Liver (tissue), 9 donors: Measurements from ENCODE around the gene FIGLA. TPM values are rescaled to one million over a fixed set of nuclear protein-coding genes. Genes with fewer than 3 reads are reported as not detected.

Experiments
- DNase-seq: peaks from one replicate; pipeline ENCODE4 v3.0.0-alpha.2; 2017; ENCODE audit warnings: low spot score
- H3K27ac ChIP-seq, 2 donors: one replicate each; pipeline ENCODE4 v1.7.0; 2013; ENCODE audit warnings: inconsistent platforms in 2 of 2, low read length in 2 of 2, control low read depth in 1 of 2, low read depth in 1 of 2, mild to moderate bottlenecking in 1 of 2
- H3K27me3 ChIP-seq, 4 donors: one replicate each; pipeline versions ENCODE4 v1.6.1 to v1.7.0; 2013; ENCODE audit warnings: low read length in 3 of 4, inconsistent platforms in 1 of 4, mild to moderate bottlenecking in 1 of 4, moderate library complexity in 1 of 4; ENCODE audit not compliant: control insufficient read depth in 4 of 4, insufficient read depth in 4 of 4
- H3K36me3 ChIP-seq, 4 donors: one replicate each; pipeline versions ENCODE4 v1.6.1 to v1.7.0; 2013; ENCODE audit warnings: low read length in 3 of 4, mild to moderate bottlenecking in 3 of 4, low read depth in 1 of 4, moderate library complexity in 1 of 4; ENCODE audit not compliant: control insufficient read depth in 4 of 4, insufficient read depth in 3 of 4
- H3K4me1 ChIP-seq, 4 donors: one replicate each; pipeline versions ENCODE4 v1.6.1 to v1.7.0; 2013; ENCODE audit warnings: low read length in 3 of 4, mild to moderate bottlenecking in 3 of 4, moderate library complexity in 1 of 4; ENCODE audit not compliant: control insufficient read depth in 4 of 4, insufficient read depth in 4 of 4
- H3K4me3 ChIP-seq, 3 donors: one replicate each; pipeline versions ENCODE4 v1.6.1 to v1.7.0; 2013; ENCODE audit warnings: low read length in 3 of 3, control low read depth in 1 of 3, low read depth in 1 of 3, mild to moderate bottlenecking in 1 of 3
- H3K9ac ChIP-seq, 2 donors: one replicate each; pipeline ENCODE4 v1.7.0; 2013; ENCODE audit warnings: low read length in 2 of 2, mild to moderate bottlenecking in 2 of 2, moderate library complexity in 2 of 2, control low read depth in 1 of 2, low read depth in 1 of 2
- H3K9me3 ChIP-seq, 4 donors: one replicate each; pipeline versions ENCODE4 v1.6.1 to v1.7.0; 2013; ENCODE audit warnings: low read length in 3 of 4; ENCODE audit not compliant: control insufficient read depth in 4 of 4
- GABPA ChIP-seq, 2 donors: IDR thresholded peaks in 1 of 2; conservative IDR thresholded peaks in 1 of 2; 2 replicates each; pipeline ENCODE4 v1.6.1; 2016; ENCODE audit warnings: antibody characterized with exemption in 2 of 2, mild to moderate bottlenecking in 1 of 2, moderate library complexity in 1 of 2
- RAD21 ChIP-seq, 2 donors: IDR thresholded peaks; 2 replicates each; pipeline ENCODE4 v1.6.1; 2016; ENCODE audit warnings: antibody characterized with exemption in 2 of 2, mild to moderate bottlenecking in 2 of 2
- REST ChIP-seq: IDR thresholded peaks from 2 replicates; pipeline ENCODE4 v1.6.1; 2016; ENCODE audit warnings: antibody characterized with exemption, mild to moderate bottlenecking
- SP1 ChIP-seq: IDR thresholded peaks from 2 replicates; pipeline ENCODE4 v1.6.1; 2018; ENCODE audit warnings: antibody characterized with exemption, mild to moderate bottlenecking
- TAF1 ChIP-seq: conservative IDR thresholded peaks from 2 replicates; pipeline ENCODE4 v1.6.1; 2016; ENCODE audit warnings: antibody characterized with exemption, mild to moderate bottlenecking
- YY1 ChIP-seq: IDR thresholded peaks from 2 replicates; pipeline ENCODE4 v1.6.1; 2016; ENCODE audit warnings: antibody characterized with exemption, mild to moderate bottlenecking
- WGBS: extraction: QIAGEN DNeasy Blood & Tissue Kit; methylation state at CpG from one replicate; pipeline ENCODE4 v1.1.7; 2013; 5-methylcytosine and 5-hydroxymethylcytosine counted together
- polyA plus RNA-seq, 2 donors: library from polyadenylated mRNA; stranded (reverse) in 1 of 2; unstranded in 1 of 2; fragments of 200-250 nt in 1 of 2; fragments of >200 nt in 1 of 2; fragmentation: Nextera tagmentation in 1 of 2; extraction: Ambion mirVana in 1 of 2; gene quantifications; one replicate each; pipeline versions ENCODE4 v1.2.1 to v1.2.3, GENCODE V29; 2013 to 2015
- total RNA-seq, 2 donors: library from RNA; depleted of rRNA; stranded (reverse); fragments of >200 nt; gene quantifications; one replicate each; pipeline ENCODE4 v1.2.3, GENCODE V29; 2014
- TF ChIP-seq, protein P1 (sequence below): IDR thresholded peaks from 2 replicates; pipeline ENCODE4 v1.6.1; 2016; ENCODE audit warnings: antibody characterized with exemption
- TF ChIP-seq, protein P2 (sequence below): IDR thresholded peaks from 2 replicates; pipeline ENCODE4 v1.6.1; 2016; ENCODE audit warnings: antibody characterized with exemption
- TF ChIP-seq, protein P3 (sequence below): fragments of 150-350 bp; IDR thresholded peaks from 2 replicates; pipeline ENCODE4 v1.5.1; 2017; ENCODE audit warnings: improper control_type of control experiment, low read depth, low read length; ENCODE audit not compliant: missing input control
- TF ChIP-seq, protein P4 (sequence below): IDR thresholded peaks from 2 replicates; pipeline ENCODE4 v1.6.1; 2016; ENCODE audit warnings: antibody characterized with exemption
- donor health status: healthy.
- donor health status: healthy.
- donor health status: healthy.
- donor health status: healthy.
- donor health status: healthy.

The FIGLA gene
- total and polyA plus RNA-seq, 4 donors: not detected

DNA sequence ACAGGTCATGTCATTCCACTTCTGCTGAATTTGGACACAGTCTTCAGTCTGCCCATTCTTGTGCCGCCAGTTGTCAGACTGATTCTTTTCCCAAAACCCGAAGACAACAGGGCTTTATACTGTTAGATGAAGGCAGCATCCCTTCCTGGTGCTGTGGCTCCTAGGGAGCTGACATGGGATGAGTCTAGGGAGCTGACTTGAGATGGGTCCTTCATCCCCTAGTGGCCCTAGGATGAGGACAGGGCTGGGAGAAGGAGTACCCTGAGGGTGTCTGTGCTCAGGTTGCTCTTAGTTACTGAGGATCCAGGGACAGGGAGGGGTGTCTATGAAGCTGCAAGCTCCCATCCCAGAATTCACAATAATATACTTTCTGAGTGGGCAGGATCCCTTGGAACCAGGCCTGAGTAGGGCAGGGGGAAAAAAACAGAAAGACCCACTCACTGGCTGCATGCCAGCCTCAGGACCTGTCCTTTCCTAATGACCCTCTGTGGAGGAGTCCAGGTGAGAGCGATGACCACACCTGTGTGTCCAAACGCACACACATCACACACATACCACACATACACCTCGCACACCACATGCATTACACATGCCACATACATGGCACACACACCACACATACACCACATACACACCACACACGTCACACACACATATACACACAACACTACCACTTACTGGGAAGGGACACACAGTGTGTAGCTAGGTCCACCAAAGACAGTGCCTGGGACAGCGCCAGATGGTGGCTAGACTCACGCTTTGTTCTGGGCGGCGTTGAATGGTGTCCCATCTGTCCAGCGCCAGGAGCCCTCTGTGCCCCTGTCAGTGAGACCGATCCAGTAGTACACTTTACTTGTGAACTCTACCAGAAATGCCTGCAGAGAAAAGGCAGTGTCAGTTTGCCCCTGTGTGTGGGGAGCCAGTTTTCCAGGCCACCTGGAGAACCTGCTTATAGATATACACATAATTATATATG, 18.8 kb upstream of the FIGLA start:
- no peaks in the 10 kb centered on the region for H3K27me3 ChIP-seq
- H3K36me3 ChIP-seq: no peaks in the 10 kb centered on the region
- H3K9me3 ChIP-seq: no peaks in the 10 kb centered on the region
- TF ChIP-seq SP1 (no peak), GABPA (IDR thresholded peaks at IDR 0.05 in 1 of 2, conservative IDR thresholded peaks at IDR 0.05 in 1 of 2) (no peak), TAF1 (no peak), REST (no peak), YY1 (no peak)
- TF ChIP-seq, protein P1, sequence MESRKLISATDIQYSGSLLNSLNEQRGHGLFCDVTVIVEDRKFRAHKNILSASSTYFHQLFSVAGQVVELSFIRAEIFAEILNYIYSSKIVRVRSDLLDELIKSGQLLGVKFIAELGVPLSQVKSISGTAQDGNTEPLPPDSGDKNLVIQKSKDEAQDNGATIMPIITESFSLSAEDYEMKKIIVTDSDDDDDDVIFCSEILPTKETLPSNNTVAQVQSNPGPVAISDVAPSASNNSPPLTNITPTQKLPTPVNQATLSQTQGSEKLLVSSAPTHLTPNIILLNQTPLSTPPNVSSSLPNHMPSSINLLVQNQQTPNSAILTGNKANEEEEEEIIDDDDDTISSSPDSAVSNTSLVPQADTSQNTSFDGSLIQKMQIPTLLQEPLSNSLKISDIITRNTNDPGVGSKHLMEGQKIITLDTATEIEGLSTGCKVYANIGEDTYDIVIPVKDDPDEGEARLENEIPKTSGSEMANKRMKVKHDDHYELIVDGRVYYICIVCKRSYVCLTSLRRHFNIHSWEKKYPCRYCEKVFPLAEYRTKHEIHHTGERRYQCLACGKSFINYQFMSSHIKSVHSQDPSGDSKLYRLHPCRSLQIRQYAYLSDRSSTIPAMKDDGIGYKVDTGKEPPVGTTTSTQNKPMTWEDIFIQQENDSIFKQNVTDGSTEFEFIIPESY: no peak
- TF ChIP-seq, protein P2, sequence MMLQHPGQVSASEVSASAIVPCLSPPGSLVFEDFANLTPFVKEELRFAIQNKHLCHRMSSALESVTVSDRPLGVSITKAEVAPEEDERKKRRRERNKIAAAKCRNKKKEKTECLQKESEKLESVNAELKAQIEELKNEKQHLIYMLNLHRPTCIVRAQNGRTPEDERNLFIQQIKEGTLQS: no peak
- TF ChIP-seq, protein P3, sequence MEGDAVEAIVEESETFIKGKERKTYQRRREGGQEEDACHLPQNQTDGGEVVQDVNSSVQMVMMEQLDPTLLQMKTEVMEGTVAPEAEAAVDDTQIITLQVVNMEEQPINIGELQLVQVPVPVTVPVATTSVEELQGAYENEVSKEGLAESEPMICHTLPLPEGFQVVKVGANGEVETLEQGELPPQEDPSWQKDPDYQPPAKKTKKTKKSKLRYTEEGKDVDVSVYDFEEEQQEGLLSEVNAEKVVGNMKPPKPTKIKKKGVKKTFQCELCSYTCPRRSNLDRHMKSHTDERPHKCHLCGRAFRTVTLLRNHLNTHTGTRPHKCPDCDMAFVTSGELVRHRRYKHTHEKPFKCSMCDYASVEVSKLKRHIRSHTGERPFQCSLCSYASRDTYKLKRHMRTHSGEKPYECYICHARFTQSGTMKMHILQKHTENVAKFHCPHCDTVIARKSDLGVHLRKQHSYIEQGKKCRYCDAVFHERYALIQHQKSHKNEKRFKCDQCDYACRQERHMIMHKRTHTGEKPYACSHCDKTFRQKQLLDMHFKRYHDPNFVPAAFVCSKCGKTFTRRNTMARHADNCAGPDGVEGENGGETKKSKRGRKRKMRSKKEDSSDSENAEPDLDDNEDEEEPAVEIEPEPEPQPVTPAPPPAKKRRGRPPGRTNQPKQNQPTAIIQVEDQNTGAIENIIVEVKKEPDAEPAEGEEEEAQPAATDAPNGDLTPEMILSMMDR: no peak
- no peak overlapping the region for H3K27ac ChIP-seq
- DNase-seq: no peak
- no peak overlapping the region for H3K9ac ChIP-seq
- no peak overlapping the region for H3K4me3 ChIP-seq
- H3K4me1 ChIP-seq: no peaks in the 10 kb centered on the region
- WGBS: 95% methylated on average over 12 of the region's 12 CpGs

DNA sequence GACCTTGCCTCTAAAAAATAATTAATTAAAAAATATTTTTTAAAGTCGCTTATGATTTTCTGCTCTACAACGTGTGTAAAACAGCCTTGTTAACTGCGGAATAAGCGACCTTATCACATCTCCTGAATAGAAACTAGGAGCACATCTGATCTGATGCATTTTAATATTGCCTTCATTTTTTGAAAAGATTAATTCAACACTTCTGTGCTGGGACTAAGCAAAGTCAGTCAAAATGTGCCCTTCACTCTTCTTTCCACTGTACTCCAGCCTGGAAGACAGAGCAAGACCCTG, 17.3 kb upstream of the FIGLA start:
- Histone ChIP-seq H3K36me3 (no peaks in the 10 kb centered on the region), H3K4me3 (no peak overlapping the region), H3K9me3 (no peaks in the 10 kb centered on the region), H3K9ac (no peak overlapping the region), H3K4me1 (no peaks in the 10 kb centered on the region), H3K27me3 (no peaks in the 10 kb centered on the region), H3K27ac (no peak overlapping the region)
- DNase-seq: no peak
- TF ChIP-seq, protein P4, sequence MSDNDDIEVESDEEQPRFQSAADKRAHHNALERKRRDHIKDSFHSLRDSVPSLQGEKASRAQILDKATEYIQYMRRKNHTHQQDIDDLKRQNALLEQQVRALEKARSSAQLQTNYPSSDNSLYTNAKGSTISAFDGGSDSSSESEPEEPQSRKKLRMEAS: no peak
- TF ChIP-seq REST: no peak
- TF ChIP-seq YY1: no peak
- TF ChIP-seq, protein P1: no peak
- TF ChIP-seq, protein P2: no peak
- TF ChIP-seq RAD21 (IDR thresholded peaks at IDR 0.05): no peak
- TF ChIP-seq, protein P3: no peak
- TF ChIP-seq SP1: no peak
- WGBS: 92% methylated on average over 4 of the region's 4 CpGs
